HepG2 (cell line): Measurements from ENCODE around the gene EIF5A. TPM values are rescaled to one million over a fixed set of nuclear protein-coding genes. Genes with fewer than 3 reads are reported as not detected.

ENCODE experiments used
- ATAC-seq: fragments of 200-7000 bp; cut with Tn5 transposase; 3 replicates; pipeline ENCODE4 v1.9.1; 2020; ENCODE audit warnings: mild to moderate bottlenecking, moderate library complexity
- BruUV-seq: library from RNA; stranded (reverse); fragments of 400-500 nt; replicated peaks from 2 replicates; lab custom pipeline; 2021; lab: Mats Ljungman, UMichigan
- CTCF ChIA-PET: fragments of 300-600 bp; formaldehyde crosslinking; extraction: SDS; loops from one replicate; lab custom pipeline; 2021; ENCODE audit warnings: low total read pairs, inconsistent platforms, low intra/inter-chr PET ratio; lab: Yijun Ruan, JAX
- POLR2A ChIA-PET: fragments of 350-600 bp; sonication (Branson Sonifier 250); formaldehyde crosslinking; loops from one replicate; lab custom pipeline; 2020; ENCODE audit warnings: antibody characterized with exemption, inconsistent platforms; lab: Yijun Ruan, JAX
- DNase-seq: peaks from one replicate; pipeline ENCODE4 v3.0.0-alpha.2; 2015; ENCODE audit warnings: low spot score
- FAIRE-seq: peaks from 3 replicates; lab custom pipeline; 2011; peaks lifted over from hg19 to GRCh38; lab: Jason Lieb, UNC
- H2AFZ ChIP-seq: one replicate; pipeline ENCODE4 v1.6.1; 2011; ENCODE audit warnings: low read length, inconsistent platforms
- H3K27ac ChIP-seq: fragments of 300-600 bp; 3 replicates; pipeline ENCODE4 v1.8.0; 2011; ENCODE audit warnings: mixed run types, mild to moderate bottlenecking, mixed read lengths, low read length, inconsistent platforms; ENCODE audit not compliant: insufficient read depth; ENCODE audit errors: extremely low read length
- H3K27me3 ChIP-seq, 2 experiments: fragments of 200-600 bp in 1 of 2; 2 replicates in 1 of 2; 3 replicates in 1 of 2; pipeline versions ENCODE4 v1.6.0 to v1.8.0; 2011; ENCODE audit warnings: low read length in 2 of 2, mild to moderate bottlenecking in 2 of 2, moderate library complexity in 2 of 2, inconsistent platforms in 1 of 2; ENCODE audit not compliant: insufficient read depth in 2 of 2, control insufficient read depth in 1 of 2
- H3K36me3 ChIP-seq, 2 experiments: fragments of 200-600 bp in 1 of 2; replicated peaks in 1 of 2; 2 replicates in 1 of 2; 3 replicates in 1 of 2; pipeline versions ENCODE4 v1.5.1 to v1.8.0; 2011; ENCODE audit warnings: low read length in 2 of 2, inconsistent platforms in 1 of 2; ENCODE audit not compliant: insufficient read depth in 2 of 2, control insufficient read depth in 1 of 2
- H3K4me1 ChIP-seq: 2 replicates; pipeline ENCODE4 v1.5.1; 2012; ENCODE audit warnings: low read length, inconsistent platforms; ENCODE audit not compliant: insufficient read depth
- H3K4me2 ChIP-seq: 2 replicates; pipeline ENCODE4 v1.6.0; 2011; ENCODE audit warnings: low read depth, low read length, inconsistent platforms
- H3K4me3 ChIP-seq, 3 experiments: fragments of 200-600 bp in 1 of 3; sonication (generic), shearing (Covaris generic) in 1 of 3; replicated peaks in 1 of 3; 2 replicates each; pipeline ENCODE4 v1.5.1; 2011 to 2016; ENCODE audit warnings: low read length in 3 of 3, inconsistent platforms in 2 of 3, low read depth in 2 of 3, mild to moderate bottlenecking in 2 of 3, control low read depth in 1 of 3, mixed read lengths in 1 of 3; ENCODE audit not compliant: insufficient read depth in 1 of 3
- H3K79me2 ChIP-seq: one replicate; pipeline ENCODE4 v1.6.1; 2011; ENCODE audit warnings: low read length, inconsistent platforms; ENCODE audit not compliant: insufficient read depth
- H3K9ac ChIP-seq: 2 replicates; pipeline ENCODE4 v1.6.0; 2011; ENCODE audit warnings: mild to moderate bottlenecking, low read depth, low read length, inconsistent platforms; ENCODE audit not compliant: insufficient read depth
- H3K9me3 ChIP-seq: 2 replicates; pipeline ENCODE4 v1.5.1; 2012; ENCODE audit warnings: mild to moderate bottlenecking, low read length
- H4K20me1 ChIP-seq: 2 replicates; pipeline ENCODE4 v1.6.0; 2011; ENCODE audit warnings: inconsistent platforms, mild to moderate bottlenecking, low read length, moderate library complexity; ENCODE audit not compliant: insufficient read depth
- DNMT1 ChIP-seq: sonication (generic); formaldehyde crosslinking; IDR thresholded peaks from 2 replicates; pipeline ENCODE4 v1.5.1; 2020; ENCODE audit warnings: mild to moderate bottlenecking, missing genetic modification reagents
- EP300 ChIP-seq, 3 experiments: sonication (generic) in 1 of 3; formaldehyde crosslinking in 1 of 3; IDR thresholded peaks; 2 replicates each; pipeline versions ENCODE4 v1.5.1 to v1.6.1; 2011 to 2020; ENCODE audit warnings: low read depth in 2 of 3, low read length in 2 of 3, borderline replicate concordance in 1 of 3, improper control_type of control experiment in 1 of 3, mild to moderate bottlenecking in 1 of 3, missing genetic modification reagents in 1 of 3, moderate library complexity in 1 of 3
- GFI1 ChIP-seq: sonication (generic); formaldehyde crosslinking; IDR thresholded peaks from 2 replicates; pipeline ENCODE4 v1.5.0; 2020; ENCODE audit warnings: missing genetic modification reagents, mild to moderate bottlenecking, borderline replicate concordance
- JARID2 ChIP-seq: sonication (generic); formaldehyde crosslinking; IDR thresholded peaks from 2 replicates; pipeline ENCODE4 v1.8.1; 2023; ENCODE audit warnings: missing genetic modification reagents, inconsistent platforms; ENCODE audit not compliant: insufficient replicate concordance
- JDP2 ChIP-seq: sonication (generic); formaldehyde crosslinking; IDR thresholded peaks from 2 replicates; pipeline ENCODE4 v1.8.1; 2022; ENCODE audit warnings: missing genetic modification reagents, borderline replicate concordance
- MAF1 ChIP-seq: sonication (generic); formaldehyde crosslinking; IDR thresholded peaks from 2 replicates; pipeline ENCODE4 v1.5.0; 2020; ENCODE audit warnings: missing genetic modification reagents, borderline replicate concordance
- NR2F1 ChIP-seq, 2 experiments: fragments of 450-650 bp in 1 of 2; formaldehyde crosslinking in 1 of 2; IDR thresholded peaks; 2 replicates each; pipeline versions ENCODE4 v1.5.0 to v1.6.1; 2016 to 2020; ENCODE audit warnings: mild to moderate bottlenecking in 1 of 2, missing compliant biosample characterization in 1 of 2, missing genetic modification reagents in 1 of 2, moderate library complexity in 1 of 2
- PHB2 ChIP-seq: fragments of 450-650 bp; IDR thresholded peaks from 2 replicates; pipeline ENCODE4 v1.6.1; 2018; ENCODE audit not compliant: partially characterized antibody
- POLR2G ChIP-seq: fragments of 200-400 bp; formaldehyde crosslinking; IDR thresholded peaks from 2 replicates; pipeline ENCODE4 v1.6.1; 2018; ENCODE audit warnings: mild to moderate bottlenecking, low read depth, low read length, moderate library complexity
- TP53 ChIP-seq: sonication (generic); formaldehyde crosslinking; conservative IDR thresholded peaks from 2 replicates; pipeline ENCODE4 v1.4.0; 2020; ENCODE audit warnings: missing genetic modification reagents
- WIZ ChIP-seq: sonication (generic); formaldehyde crosslinking; IDR thresholded peaks from 2 replicates; pipeline ENCODE4 v1.5.1; 2020; ENCODE audit warnings: mild to moderate bottlenecking, missing genetic modification reagents
- ZFP36L1 ChIP-seq: sonication (generic); formaldehyde crosslinking; IDR thresholded peaks from 2 replicates; pipeline ENCODE4 v1.8.0; 2022; ENCODE audit warnings: mild to moderate bottlenecking, missing genetic modification reagents, moderate library complexity
- ZNF3 ChIP-seq: IDR thresholded peaks from 2 replicates; pipeline ENCODE4 v1.7.0; 2017; ENCODE audit warnings: inconsistent platforms
- ZNF577 ChIP-seq: sonication (generic); formaldehyde crosslinking; IDR thresholded peaks from 2 replicates; pipeline ENCODE4 v1.4.0; 2020; ENCODE audit warnings: mild to moderate bottlenecking, low read depth, missing genetic modification reagents, borderline replicate concordance
- ZNF615 ChIP-seq: sonication (generic); formaldehyde crosslinking; IDR thresholded peaks from 2 replicates; pipeline ENCODE4 v1.5.0; 2020; ENCODE audit warnings: mild to moderate bottlenecking, missing genetic modification reagents, borderline replicate concordance
- WGBS: methylation state at CpG from one replicate; pipeline ENCODE4 v1.1.6; 2017; ENCODE audit warnings: low lambda C conversion rate; 5-methylcytosine and 5-hydroxymethylcytosine counted together
- in situ Hi-C: cut with HindIII; loops from 2 replicates; pipeline ENCODE4 v1.10.0; 2017; ENCODE audit warnings: low pct_unique_long_range_greater_than_20kb; ENCODE audit not compliant: extremely low pct_ligation_motif_present
- intact Hi-C: fragments of 100-400 bp; cut with micrococcal nuclease; formaldehyde crosslinking; loops from one replicate; pipeline ENCODE4 v1.10.0; 2022; ENCODE audit not compliant: unreplicated experiment
- polyA plus RNA-seq, 8 experiments: library from polyadenylated mRNA; depleted of rRNA in 3 of 8; stranded (reverse) in 7 of 8; unstranded in 1 of 8; fragments of >200 nt; fragmentation: Illumina TruSeq in 4 of 8; extraction: Trizol in 4 of 8; gene quantifications; 2 replicates each; pipeline versions ENCODE4 v1.2.1 to v1.2.3, GENCODE V29; 2011 to 2016; ENCODE audit warnings: low read depth in 4 of 8, missing spikeins in 1 of 8, mixed read lengths in 1 of 8; ENCODE audit not compliant: insufficient read depth in 1 of 8
- total RNA-seq, 5 experiments: library from RNA; depleted of rRNA; stranded (reverse); fragments of >200 nt; fragmentation: Illumina TruSeq; extraction: Trizol; gene quantifications; 2 replicates each; pipeline ENCODE4 v1.2.3, GENCODE V29; 2016; ENCODE audit warnings: low read depth in 1 of 5
- TF ChIP-seq, protein P1 (sequence below): IDR thresholded peaks from 2 replicates; pipeline ENCODE4 v1.4.0; 2020; ENCODE audit warnings: mild to moderate bottlenecking, missing genetic modification reagents
- TF ChIP-seq, protein P2 (sequence below): sonication (generic); formaldehyde crosslinking; IDR thresholded peaks from 2 replicates; pipeline ENCODE4 v1.4.0; 2020; ENCODE audit warnings: missing genetic modification reagents, mild to moderate bottlenecking, borderline replicate concordance

EIF5A gene
- total and polyA plus RNA-seq, 2 of the 13 experiments (the other 11 are each of a cell fraction or from before 2014, with no cell fraction given): 319 to 337 TPM

GRCh38 chr17:7259555-7259889 lies 47.9 kb upstream of the EIF5A start (continued):
- TF ChIP-seq TP53 (no peak), PHB2 (no peak), ZFP36L1 (CRISPR knock-in tag) (no peak), NR2F1 (CRISPR knock-in tag; IDR thresholded peaks at IDR 0.05) (no peak), JDP2 (no peak), ZNF615 (CRISPR knock-in tag) (no peak), DNMT1 (CRISPR knock-in tag) (no peak), GFI1 (CRISPR knock-in tag) (no peak)
- TF ChIP-seq, protein P1, sequence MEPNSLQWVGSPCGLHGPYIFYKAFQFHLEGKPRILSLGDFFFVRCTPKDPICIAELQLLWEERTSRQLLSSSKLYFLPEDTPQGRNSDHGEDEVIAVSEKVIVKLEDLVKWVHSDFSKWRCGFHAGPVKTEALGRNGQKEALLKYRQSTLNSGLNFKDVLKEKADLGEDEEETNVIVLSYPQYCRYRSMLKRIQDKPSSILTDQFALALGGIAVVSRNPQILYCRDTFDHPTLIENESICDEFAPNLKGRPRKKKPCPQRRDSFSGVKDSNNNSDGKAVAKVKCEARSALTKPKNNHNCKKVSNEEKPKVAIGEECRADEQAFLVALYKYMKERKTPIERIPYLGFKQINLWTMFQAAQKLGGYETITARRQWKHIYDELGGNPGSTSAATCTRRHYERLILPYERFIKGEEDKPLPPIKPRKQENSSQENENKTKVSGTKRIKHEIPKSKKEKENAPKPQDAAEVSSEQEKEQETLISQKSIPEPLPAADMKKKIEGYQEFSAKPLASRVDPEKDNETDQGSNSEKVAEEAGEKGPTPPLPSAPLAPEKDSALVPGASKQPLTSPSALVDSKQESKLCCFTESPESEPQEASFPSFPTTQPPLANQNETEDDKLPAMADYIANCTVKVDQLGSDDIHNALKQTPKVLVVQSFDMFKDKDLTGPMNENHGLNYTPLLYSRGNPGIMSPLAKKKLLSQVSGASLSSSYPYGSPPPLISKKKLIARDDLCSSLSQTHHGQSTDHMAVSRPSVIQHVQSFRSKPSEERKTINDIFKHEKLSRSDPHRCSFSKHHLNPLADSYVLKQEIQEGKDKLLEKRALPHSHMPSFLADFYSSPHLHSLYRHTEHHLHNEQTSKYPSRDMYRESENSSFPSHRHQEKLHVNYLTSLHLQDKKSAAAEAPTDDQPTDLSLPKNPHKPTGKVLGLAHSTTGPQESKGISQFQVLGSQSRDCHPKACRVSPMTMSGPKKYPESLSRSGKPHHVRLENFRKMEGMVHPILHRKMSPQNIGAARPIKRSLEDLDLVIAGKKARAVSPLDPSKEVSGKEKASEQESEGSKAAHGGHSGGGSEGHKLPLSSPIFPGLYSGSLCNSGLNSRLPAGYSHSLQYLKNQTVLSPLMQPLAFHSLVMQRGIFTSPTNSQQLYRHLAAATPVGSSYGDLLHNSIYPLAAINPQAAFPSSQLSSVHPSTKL (CRISPR knock-in tag): no peak

- intact Hi-C loops (no loop called here), in situ Hi-C loops (no loop called here)
- H3K4me2 ChIP-seq: no peak overlapping the region
- no peak overlapping the region for H2AFZ ChIP-seq
- POLR2A ChIA-PET: interaction anchor here (1.0 to 3.5 kb wide), 3 partner anchors 10 to 26 kb away, joined by 4 to 35 read pairs (median 5); partner anchors contain the start of genes DVL2, GABARAP and PHF23
- H3K27me3 ChIP-seq: no peaks in the 10 kb centered on the region
- H3K4me1 ChIP-seq: peaks cover 59% of the 10 kb centered on the region
- peaks cover 2 to 3% of the 10 kb centered on the region in 2 experiments; a peak in 3 of 5 replicates for H3K36me3 ChIP-seq
- CTCF ChIA-PET: no interaction called here
- no peak for DNase-seq
- no peak overlapping the region for H3K9ac ChIP-seq
- H3K9me3 ChIP-seq: no peaks in the 10 kb centered on the region
- no peak overlapping the region for H3K27ac ChIP-seq
- ATAC-seq: no peak
- no peak for FAIRE-seq
- BruUV-seq: no TSS peak
- 94% methylated on average over 3 of the region's 4 CpGs for WGBS
- H4K20me1 ChIP-seq: no peaks in the 10 kb centered on the region
- no peaks in the 10 kb centered on the region for H3K79me2 ChIP-seq
- no peak overlapping the region for H3K4me3 ChIP-seq
- TF ChIP-seq, protein P2, sequence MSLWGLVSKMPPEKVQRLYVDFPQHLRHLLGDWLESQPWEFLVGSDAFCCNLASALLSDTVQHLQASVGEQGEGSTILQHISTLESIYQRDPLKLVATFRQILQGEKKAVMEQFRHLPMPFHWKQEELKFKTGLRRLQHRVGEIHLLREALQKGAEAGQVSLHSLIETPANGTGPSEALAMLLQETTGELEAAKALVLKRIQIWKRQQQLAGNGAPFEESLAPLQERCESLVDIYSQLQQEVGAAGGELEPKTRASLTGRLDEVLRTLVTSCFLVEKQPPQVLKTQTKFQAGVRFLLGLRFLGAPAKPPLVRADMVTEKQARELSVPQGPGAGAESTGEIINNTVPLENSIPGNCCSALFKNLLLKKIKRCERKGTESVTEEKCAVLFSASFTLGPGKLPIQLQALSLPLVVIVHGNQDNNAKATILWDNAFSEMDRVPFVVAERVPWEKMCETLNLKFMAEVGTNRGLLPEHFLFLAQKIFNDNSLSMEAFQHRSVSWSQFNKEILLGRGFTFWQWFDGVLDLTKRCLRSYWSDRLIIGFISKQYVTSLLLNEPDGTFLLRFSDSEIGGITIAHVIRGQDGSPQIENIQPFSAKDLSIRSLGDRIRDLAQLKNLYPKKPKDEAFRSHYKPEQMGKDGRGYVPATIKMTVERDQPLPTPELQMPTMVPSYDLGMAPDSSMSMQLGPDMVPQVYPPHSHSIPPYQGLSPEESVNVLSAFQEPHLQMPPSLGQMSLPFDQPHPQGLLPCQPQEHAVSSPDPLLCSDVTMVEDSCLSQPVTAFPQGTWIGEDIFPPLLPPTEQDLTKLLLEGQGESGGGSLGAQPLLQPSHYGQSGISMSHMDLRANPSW (CRISPR knock-in tag): no peak
- 0 out of 2 replicates have a peak, but pooled peaks have one; percentile 60 for TF ChIP-seq POLR2G
- no peak for TF ChIP-seq ZNF577 (CRISPR knock-in tag)
- no peak for TF ChIP-seq ZNF3 (CRISPR knock-in tag)
- no peak for TF ChIP-seq WIZ
- no peak for TF ChIP-seq JARID2 (CRISPR knock-in tag)
- no peak for TF ChIP-seq MAF1 (CRISPR knock-in tag)
- TF ChIP-seq EP300 (IDR thresholded peaks at IDR 0.05; ENCODE audit: low read depth in 2 of 2, low read length in 2 of 2): no peak
- TF ChIP-seq EP300 (CRISPR knock-in tag; IDR thresholded peaks at IDR 0.05; ENCODE audit: borderline replicate concordance): no peak
These were observed 47.3 kb upstream of the EIF5A start for GRCh38 chr17:7260151-7260550.
